ENCODE measurements around the gene GPRASP3.

Gene GPRASP3

GRCh38 chrX:102745857-102746584, 25.5 kb downstream of the GPRASP3 start:
- DNase-seq (ENCODE audit: low read depth) = no peak
- peak overlapping the region; percentile 66 for H3K4me3 ChIP-seq (ENCODE audit: control insufficient read depth, low read depth, low read length)
- no peak for TF ChIP-seq CTCF (IDR thresholded peaks at IDR 0.05; ENCODE audit: control insufficient read depth, insufficient read depth, low read depth, low read length, missing control alignments)

GRCh38 chrX:102765217-102765616, 44.7 kb downstream of the GPRASP3 start:
- peak; percentile 17 for DNase-seq (ENCODE audit: low read depth)
- no peak overlapping the region for H3K4me3 ChIP-seq (ENCODE audit: control insufficient read depth, low read depth, low read length)

GRCh38 chrX:102765809-102766208, 45.3 kb downstream of the GPRASP3 start:
- no peak for TF ChIP-seq CTCF (IDR thresholded peaks at IDR 0.05; ENCODE audit: control insufficient read depth, insufficient read depth, low read depth, low read length, missing control alignments)
- no peak overlapping the region for H3K4me3 ChIP-seq (ENCODE audit: control insufficient read depth, low read depth, low read length)
- peak; percentile 23 for DNase-seq (ENCODE audit: low read depth)

More at GRCh38 chrX:102765217-102765616, 44.7 kb downstream of the GPRASP3 start:
- TF ChIP-seq CTCF (IDR thresholded peaks at IDR 0.05; ENCODE audit: control insufficient read depth, insufficient read depth, low read depth, low read length, missing control alignments) = no peak

- TF ChIP-seq CTCF (IDR thresholded peaks at IDR 0.05; ENCODE audit: control insufficient read depth, insufficient read depth, low read depth, low read length, missing control alignments) = no peak
- DNase-seq (ENCODE audit: low read depth) = no peak
- H3K4me3 ChIP-seq (ENCODE audit: control insufficient read depth, low read depth, low read length) = no peak overlapping the region
These were observed 46.7 kb downstream of the GPRASP3 start for GRCh38 chrX:102767287-102767686.

- peak overlapping the region; percentile 69 for H3K4me3 ChIP-seq (ENCODE audit: control insufficient read depth, low read depth, low read length)
- peak; percentile 43 for DNase-seq (ENCODE audit: low read depth)
- no peak for TF ChIP-seq CTCF (IDR thresholded peaks at IDR 0.05; ENCODE audit: control insufficient read depth, insufficient read depth, low read depth, low read length, missing control alignments)
These were observed 48.6 kb downstream of the GPRASP3 start for GRCh38 chrX:102768987-102769761.

All from AG09309 (cell line).